ENCODE data around the gene OR2T10.
"Not testable (repeated sequence)": the region's sequence is repeated elsewhere in the genome, so short reads cannot be mapped to it uniquely, and the experiment has no call there.

OR2T10 gene

GRCh38 chr1:248593226-248593625 lies 4.3 kb downstream of the OR2T10 start:
- no peak for DNase-seq (ENCODE audit: low spot score)

GRCh38 chr1:248592655-248593054 lies 4.8 kb downstream of the OR2T10 start:
- DNase-seq (ENCODE audit: low spot score): no peak

- no peak for DNase-seq (ENCODE audit: low spot score)
Measured at GRCh38 chr1:248590055-248590454, 7.4 kb downstream of the OR2T10 start.

GRCh38 chr1:248589334-248589733 lies 8.2 kb downstream of the OR2T10 start:
- DNase-seq (ENCODE audit: low spot score): no peak

- DNase-seq (ENCODE audit: low spot score): no peak
Measured at GRCh38 chr1:248585266-248585665, 12.2 kb downstream of the OR2T10 start.

GRCh38 chr1:248576260-248576980 lies 21.1 kb downstream of the OR2T10 start:
- no peak for DNase-seq (ENCODE audit: low spot score)

GRCh38 chr1:248574657-248575056 lies 22.8 kb downstream of the OR2T10 start, which contains the start of gene OR2T34:
OR2T34 (minus strand) TSS chr1:248574757; CDS start chr1:248574757, 0 bp downstream.
- not testable (repeated sequence) for DNase-seq (ENCODE audit: low spot score)

GRCh38 chr1:248573856-248574255 lies 23.6 kb downstream of the OR2T10 start:
- not testable (repeated sequence) for DNase-seq (ENCODE audit: low spot score)

GRCh38 chr1:248572049-248572448 lies 25.5 kb downstream of the OR2T10 start:
- not testable (repeated sequence) for DNase-seq (ENCODE audit: low spot score)

- DNase-seq (ENCODE audit: low spot score): not testable (repeated sequence)
Measured at GRCh38 chr1:248570811-248571210, 26.7 kb downstream of the OR2T10 start.

GRCh38 chr1:248569049-248569448 lies 28.5 kb downstream of the OR2T10 start:
- not testable (repeated sequence) for DNase-seq (ENCODE audit: low spot score)

GRCh38 chr1:248565530-248566373 lies 31.7 kb downstream of the OR2T10 start:
- peak; percentile 24 for DNase-seq (ENCODE audit: low spot score)

GRCh38 chr1:248562672-248563071 lies 34.8 kb downstream of the OR2T10 start, which contains the start of gene OR2T29:
OR2T29 (minus strand) TSS chr1:248562772; CDS start chr1:248559491, 3,281 bp downstream.
- not testable (repeated sequence) for DNase-seq (ENCODE audit: low spot score)

GRCh38 chr1:248551027-248551426 lies 46.5 kb downstream of the OR2T10 start:
- DNase-seq (ENCODE audit: low spot score): not testable (repeated sequence)

GRCh38 chr1:248547383-248547782 lies 50.1 kb downstream of the OR2T10 start:
- not testable (repeated sequence) for DNase-seq (ENCODE audit: low spot score)
